ENCODE measurements around the gene BANF2.

- TF ChIP-seq RAD21 (IDR thresholded peaks at IDR 0.05; ENCODE audit: low read length) (no peak), CTCF (IDR thresholded peaks at IDR 0.05) (peak; percentile 86), IRF3 (IDR thresholded peaks at IDR 0.05; ENCODE audit: low read depth, low read length) (peak; percentile 97)
Measured at GRCh38 chr20:17682103-17682888, 17.5 kb upstream of the BANF2 start, which contains the start of gene RRBP1.
